GM23338 (cell line): ENCODE data around the gene COA6.
A peak's percentile ranks its signal among the peaks of the same experiment; 100 is the strongest.

ENCODE experiments used
- CREB1 ChIP-seq: fragments of 250-450 bp; sonication (Bioruptor Pico); IDR thresholded peaks from 2 replicates; pipeline ENCODE4 v1.5.0; 2020; ENCODE audit warnings: low read depth, mild to moderate bottlenecking, moderate library complexity
- CTCF ChIP-seq, 2 experiments: fragments of 200-600 bp in 1 of 2; sonication (generic) in 1 of 2; conservative IDR thresholded peaks; 2 replicates each; pipeline versions ENCODE4 v1.5.1 to v1.6.1; 2016 to 2017; ENCODE audit warnings: antibody characterized with exemption in 2 of 2, low read depth in 2 of 2, mild to moderate bottlenecking in 2 of 2, moderate library complexity in 1 of 2
- ETS1 ChIP-seq: IDR thresholded peaks from 2 replicates; pipeline ENCODE4 v1.6.1; 2016; ENCODE audit warnings: antibody characterized with exemption
- EZH2 ChIP-seq: fragments of 200-600 bp; sonication (generic); IDR thresholded peaks from one replicate; pipeline ENCODE4 v1.8.0; 2017; ENCODE audit warnings: antibody characterized with exemption, mild to moderate bottlenecking, low read depth; ENCODE audit not compliant: unreplicated experiment
- EZH2phosphoT487 ChIP-seq: fragments of 200-600 bp; sonication (generic); IDR thresholded peaks from one replicate; pipeline ENCODE4 v1.8.1; 2018; ENCODE audit warnings: antibody characterized with exemption; ENCODE audit not compliant: unreplicated experiment
- JUNB ChIP-seq: IDR thresholded peaks from one replicate; pipeline ENCODE4 v1.6.1; 2016; ENCODE audit warnings: antibody characterized with exemption; ENCODE audit not compliant: unreplicated experiment
- NANOG ChIP-seq: IDR thresholded peaks from 2 replicates; pipeline ENCODE4 v1.6.1; 2016; ENCODE audit warnings: antibody characterized with exemption, borderline replicate concordance
- POLR2AphosphoS5 ChIP-seq: IDR thresholded peaks from 2 replicates; pipeline ENCODE4 v1.6.1; 2016; ENCODE audit warnings: antibody characterized with exemption, low read depth
- REST ChIP-seq: IDR thresholded peaks from one replicate; pipeline ENCODE4 v1.6.1; 2018; ENCODE audit warnings: antibody characterized with exemption; ENCODE audit not compliant: unreplicated experiment
- STAT1 ChIP-seq: IDR thresholded peaks from one replicate; pipeline ENCODE4 v1.6.1; 2016; ENCODE audit warnings: antibody characterized with exemption; ENCODE audit not compliant: unreplicated experiment
- ZNF114 ChIP-seq: fragments of 250-450 bp; sonication (Bioruptor Pico); IDR thresholded peaks from 2 replicates; pipeline ENCODE4 v1.5.0; 2020; ENCODE audit warnings: mild to moderate bottlenecking, moderate library complexity
- ZNF331 ChIP-seq: fragments of 250-450 bp; sonication (Bioruptor Pico); IDR thresholded peaks from 2 replicates; pipeline ENCODE4 v1.5.0; 2020; ENCODE audit warnings: low read depth, mild to moderate bottlenecking, moderate library complexity
- ZNF462 ChIP-seq: fragments of 250-450 bp; sonication (Bioruptor Pico); IDR thresholded peaks from 2 replicates; pipeline ENCODE4 v1.5.0; 2020; ENCODE audit warnings: mild to moderate bottlenecking, moderate library complexity

GRCh38 chr1:234326497-234327366, 46.5 kb upstream of the COA6 start:
- TF ChIP-seq EZH2, result no peak
- no peak for TF ChIP-seq POLR2AphosphoS5
- TF ChIP-seq EZH2phosphoT487, result no peak
- no peak for TF ChIP-seq REST
- TF ChIP-seq CTCF (conservative IDR thresholded peaks at IDR 0.05; ENCODE audit: low read depth in 2 of 2), result peak; percentile 81 to 91
- no peak for TF ChIP-seq STAT1
- TF ChIP-seq ETS1, result no peak
- no peak for TF ChIP-seq CREB1 (CRISPR knock-in tag)
- no peak for TF ChIP-seq JUNB
- no peak for TF ChIP-seq ZNF331 (CRISPR knock-in tag)
- TF ChIP-seq NANOG, result no peak
- TF ChIP-seq ZNF462 (CRISPR knock-in tag), result no peak
- TF ChIP-seq ZNF114 (CRISPR knock-in tag), result no peak
